CD4-positive, alpha-beta T cell (primary cell): ENCODE measurements around the gene USH1G. TPM values are rescaled to one million over a fixed set of nuclear protein-coding genes. Genes with fewer than 3 reads are reported as not detected.
"Not testable (repeated sequence)": the region's sequence is repeated elsewhere in the genome, so short reads cannot be mapped to it uniquely, and the experiment has no call there.

ENCODE experiments used
- ATAC-seq: fragments of 200-7000 bp; cut with Tn5 transposase; one replicate; pipeline ENCODE4 v1.10.0; 2022; ENCODE audit warnings: mild to moderate bottlenecking; ENCODE audit not compliant: poor library complexity
- CTCF ChIA-PET: fragments of 350-600 bp; sonication (Branson Sonifier 250); formaldehyde crosslinking; loops from one replicate; lab custom pipeline; 2021; ENCODE audit warnings: antibody characterized with exemption, inconsistent platforms; lab: Charles Lee
- POLR2A ChIA-PET: fragments of 350-600 bp; sonication (Branson Sonifier 250); formaldehyde crosslinking; loops from one replicate; lab custom pipeline; 2021; ENCODE audit warnings: antibody characterized with exemption, inconsistent platforms; lab: Charles Lee
- DNase-seq, 14 experiments: peaks; one replicate each; pipeline ENCODE4 v3.0.0-alpha.2; 2013 to 2020; ENCODE audit warnings: mixed read lengths in 2 of 14
- H3K27ac ChIP-seq, 2 donors: one replicate each; pipeline versions ENCODE4 v1.5.1 to v1.7.0; 2013; ENCODE audit warnings: low read length in 2 of 2, low read depth in 1 of 2, mild to moderate bottlenecking in 1 of 2
- H3K27me3 ChIP-seq, 2 experiments: 1 replicate in 1 of 2; 2 replicates in 1 of 2; pipeline versions ENCODE4 v1.6.1 to v1.7.0; 2013; ENCODE audit warnings: low read length in 2 of 2, control low read depth in 1 of 2, mild to moderate bottlenecking in 1 of 2, moderate library complexity in 1 of 2; ENCODE audit not compliant: insufficient read depth in 2 of 2, control insufficient read depth in 1 of 2
- H3K36me3 ChIP-seq: one replicate; pipeline ENCODE4 v1.6.1; 2013; ENCODE audit warnings: low read length, control low read depth; ENCODE audit not compliant: insufficient read depth
- H3K4me1 ChIP-seq: one replicate; pipeline ENCODE4 v1.6.1; 2013; ENCODE audit warnings: low read length, control low read depth; ENCODE audit not compliant: insufficient read depth
- H3K4me3 ChIP-seq: one replicate; pipeline ENCODE4 v1.5.1; 2013; ENCODE audit warnings: mild to moderate bottlenecking, low read length, moderate library complexity
- H3K9me3 ChIP-seq, 2 experiments: 1 replicate in 1 of 2; 2 replicates in 1 of 2; pipeline versions ENCODE4 v1.6.1 to v1.7.0; 2013; ENCODE audit warnings: low read length in 2 of 2, mild to moderate bottlenecking in 2 of 2, control low read depth in 1 of 2, moderate library complexity in 1 of 2; ENCODE audit not compliant: control insufficient read depth in 1 of 2, insufficient read depth in 1 of 2
- H3K27ac Mint-ChIP-seq: one replicate; pipeline ENCODE4 v1.8.0; 2020; ENCODE audit warnings: mixed read lengths
- H3K27me3 Mint-ChIP-seq: one replicate; pipeline ENCODE4 v1.8.0; 2021; ENCODE audit warnings: mixed read lengths
- H3K36me3 Mint-ChIP-seq: one replicate; pipeline ENCODE4 v1.8.0; 2021; ENCODE audit warnings: low read depth, mixed read lengths
- H3K4me1 Mint-ChIP-seq: one replicate; pipeline ENCODE4 v1.8.0; 2021; ENCODE audit warnings: low read depth, mixed read lengths
- H3K4me3 Mint-ChIP-seq: one replicate; pipeline ENCODE4 v1.8.0; 2020; ENCODE audit warnings: mild to moderate bottlenecking, mixed read lengths
- H3K9me3 Mint-ChIP-seq: one replicate; pipeline ENCODE4 v1.8.0; 2020; ENCODE audit warnings: mixed read lengths
- CTCF ChIP-seq: fragments of 200-600 bp; IDR thresholded peaks from one replicate; pipeline ENCODE4 v1.8.0; 2022; ENCODE audit warnings: antibody characterized with exemption, mild to moderate bottlenecking
- intact Hi-C, 2 experiments: fragments of 100-400 bp; cut with DNase I in 1 of 2; cut with micrococcal nuclease in 1 of 2; formaldehyde crosslinking; loops; one replicate each; pipeline versions ENCODE4 v1.15.1 to v1.9.0; 2023 to 2025; cut with DNase I, micrococcal nuclease
- total RNA-seq, 174 experiments: library from RNA in 2 of 174; stranded (reverse) in 2 of 174; gene quantifications; one replicate each; pipeline ENCODE4 v1.2.3 and lab custom pipeline; 2021 to 2026

Gene USH1G
- total RNA-seq, 2 experiments from 2014 or later, result not detected

GRCh38 chr17:74917430-74917829 is 5.6 kb downstream of the USH1G start:
- POLR2A ChIA-PET, result no interaction called here
- peaks cover 2% of the 10 kb centered on the region for H3K4me1 Mint-ChIP-seq
- intact Hi-C loops, result no loop called here
- H3K4me3 Mint-ChIP-seq, result no peak overlapping the region
- Histone ChIP-seq H3K4me3 (no peak overlapping the region), H3K9me3 (peaks cover 0 to 2% of the 10 kb centered on the region in 2 experiments), H3K4me1 (peaks cover 6% of the 10 kb centered on the region), H3K36me3 (no peaks in the 10 kb centered on the region), H3K27ac (no peak overlapping the region), H3K27me3 (peaks cover 15 to 16% of the 10 kb centered on the region in 2 experiments)
- ATAC-seq, result no peak
- CTCF ChIA-PET, result no interaction called here
- H3K9me3 Mint-ChIP-seq, result no peaks in the 10 kb centered on the region
- no peaks in the 10 kb centered on the region for H3K36me3 Mint-ChIP-seq
- DNase-seq, result peak in 2 of 14 experiments; percentile 22 to 38
- TF ChIP-seq CTCF, result no peak
- H3K27ac Mint-ChIP-seq, result no peak overlapping the region
- peaks cover 39% of the 10 kb centered on the region for H3K27me3 Mint-ChIP-seq

- CTCF ChIA-PET, result no interaction called here
- peaks cover 12% of the 10 kb centered on the region in 2 experiments for H3K27me3 ChIP-seq
- peaks cover 33% of the 10 kb centered on the region for H3K27me3 Mint-ChIP-seq
- TF ChIP-seq CTCF, result no peak
- POLR2A ChIA-PET, result no interaction called here
- H3K9me3 ChIP-seq, result no peaks in the 10 kb centered on the region
- H3K4me1 ChIP-seq, result peaks cover 6% of the 10 kb centered on the region
- H3K9me3 Mint-ChIP-seq, result no peaks in the 10 kb centered on the region
- H3K36me3 Mint-ChIP-seq, result no peaks in the 10 kb centered on the region
- no peak for DNase-seq
- no peaks in the 10 kb centered on the region for H3K36me3 ChIP-seq
- H3K4me3 Mint-ChIP-seq, result no peak overlapping the region
- H3K27ac ChIP-seq, result no peak overlapping the region
- ATAC-seq, result no peak
- H3K4me3 ChIP-seq, result no peak overlapping the region
- no peak overlapping the region for H3K27ac Mint-ChIP-seq
- H3K4me1 Mint-ChIP-seq, result no peaks in the 10 kb centered on the region
- intact Hi-C loops, result no loop called here
These were observed 6.2 kb downstream of the USH1G start for GRCh38 chr17:74916851-74917199.

- ATAC-seq (no peak), DNase-seq (no peak)
- CTCF ChIA-PET, result no interaction called here
- no peaks in the 10 kb centered on the region for H3K4me1 Mint-ChIP-seq
- Histone ChIP-seq H3K27me3 (peaks cover 7 to 12% of the 10 kb centered on the region in 2 experiments), H3K4me1 (peaks cover 6% of the 10 kb centered on the region), H3K9me3 (no peaks in the 10 kb centered on the region), H3K36me3 (no peaks in the 10 kb centered on the region), H3K27ac (no peak overlapping the region), H3K4me3 (no peak overlapping the region)
- no peak overlapping the region for H3K27ac Mint-ChIP-seq
- no peaks in the 10 kb centered on the region for H3K36me3 Mint-ChIP-seq
- intact Hi-C loops, result no loop called here
- POLR2A ChIA-PET, result no interaction called here
- H3K4me3 Mint-ChIP-seq, result no peak overlapping the region
- no peak for TF ChIP-seq CTCF
- H3K27me3 Mint-ChIP-seq, result peaks cover 27% of the 10 kb centered on the region
- H3K9me3 Mint-ChIP-seq, result no peaks in the 10 kb centered on the region
These were observed 6.8 kb downstream of the USH1G start for GRCh38 chr17:74916136-74916850.

- POLR2A ChIA-PET, H3K4me1 ChIP-seq, H3K4me3 ChIP-seq, intact Hi-C loops, CTCF ChIA-PET, H3K9me3 Mint-ChIP-seq, H3K4me3 Mint-ChIP-seq, H3K36me3 Mint-ChIP-seq, H3K27me3 ChIP-seq, DNase-seq, ATAC-seq, H3K36me3 ChIP-seq, H3K4me1 Mint-ChIP-seq, H3K27me3 Mint-ChIP-seq, H3K9me3 ChIP-seq, H3K27ac Mint-ChIP-seq, H3K27ac ChIP-seq: not testable (repeated sequence)
These were observed 11.6 kb downstream of the USH1G start for GRCh38 chr17:74911423-74911822.

GRCh38 chr17:74909097-74909496 is 14.0 kb downstream of the USH1G start:
- H3K27me3 ChIP-seq, H3K36me3 ChIP-seq, H3K4me1 ChIP-seq, H3K36me3 Mint-ChIP-seq, H3K27ac Mint-ChIP-seq, intact Hi-C loops, POLR2A ChIA-PET, DNase-seq, CTCF ChIA-PET, H3K4me3 Mint-ChIP-seq, H3K27ac ChIP-seq, H3K9me3 ChIP-seq, H3K9me3 Mint-ChIP-seq, H3K27me3 Mint-ChIP-seq, H3K4me1 Mint-ChIP-seq, ATAC-seq, H3K4me3 ChIP-seq: not testable (repeated sequence)
